ENCODE results near the gene SPATA2L.
"Not testable (repeated sequence)": the region's sequence is repeated elsewhere in the genome, so short reads cannot be mapped to it uniquely, and the experiment has no call there.

SPATA2L gene

GRCh38 chr16:89693931-89694783, 7.3 kb downstream of the SPATA2L start:
- H3K4me3 ChIP-seq (ENCODE audit: low read depth, low read length) = no peak overlapping the region
- TF ChIP-seq CTCF (IDR thresholded peaks at IDR 0.05; ENCODE audit: insufficient read depth, low read depth, low read length, missing control alignments) = no peak
- no peak for DNase-seq (ENCODE audit: low read depth)

GRCh38 chr16:89693289-89693731, 8.2 kb downstream of the SPATA2L start:
- no peak for TF ChIP-seq CTCF (IDR thresholded peaks at IDR 0.05; ENCODE audit: insufficient read depth, low read depth, low read length, missing control alignments)
- no peak overlapping the region for H3K4me3 ChIP-seq (ENCODE audit: low read depth, low read length)
- no peak for DNase-seq (ENCODE audit: low read depth)

GRCh38 chr16:89691986-89692569, 9.4 kb downstream of the SPATA2L start:
- H3K4me3 ChIP-seq (ENCODE audit: low read depth, low read length) = no peak overlapping the region
- TF ChIP-seq CTCF (IDR thresholded peaks at IDR 0.05; ENCODE audit: insufficient read depth, low read depth, low read length, missing control alignments) = no peak
- DNase-seq (ENCODE audit: low read depth) = no peak

- H3K4me3 ChIP-seq (ENCODE audit: low read depth, low read length) = no peak overlapping the region
- DNase-seq (ENCODE audit: low read depth) = no peak
- no peak for TF ChIP-seq CTCF (IDR thresholded peaks at IDR 0.05; ENCODE audit: insufficient read depth, low read depth, low read length, missing control alignments)
Observed at GRCh38 chr16:89691231-89691985, 10.1 kb downstream of the SPATA2L start.

- TF ChIP-seq CTCF (IDR thresholded peaks at IDR 0.05; ENCODE audit: insufficient read depth, low read depth, low read length, missing control alignments) = no peak
- H3K4me3 ChIP-seq (ENCODE audit: low read depth, low read length) = no peak overlapping the region
- no peak for DNase-seq (ENCODE audit: low read depth)
Observed at GRCh38 chr16:89690392-89690901, 11.1 kb downstream of the SPATA2L start.

- H3K4me3 ChIP-seq (ENCODE audit: low read depth, low read length); DNase-seq (ENCODE audit: low read depth): not testable (repeated sequence)
Observed at GRCh38 chr16:89689621-89690020, 11.9 kb downstream of the SPATA2L start.

GRCh38 chr16:89689142-89689541, 12.4 kb downstream of the SPATA2L start:
- TF ChIP-seq CTCF (IDR thresholded peaks at IDR 0.05; ENCODE audit: insufficient read depth, low read depth, low read length, missing control alignments) = no peak
- DNase-seq (ENCODE audit: low read depth) = no peak
- H3K4me3 ChIP-seq (ENCODE audit: low read depth, low read length) = no peak overlapping the region

All from GM12865 (cell line).